Inflammatory macrophage (primary cell): Measurements from ENCODE around the gene RBP3.

Experiments
- DNase-seq, 2 donors: peaks; one replicate each; pipeline ENCODE4 v3.0.0-alpha.2; 2020 to 2022
- total RNA-seq, 18 experiments: gene quantifications; one replicate each; lab custom pipeline; 2026; ENCODE audit warnings: mixed read lengths in 6 of 18, inconsistent platforms in 2 of 18; lab: John Stamatoyannopoulos, UW

The RBP3 gene
- total RNA-seq = 0 to 0.09 (median 0) reads per million in 18 experiments

- DNase-seq = no peak
These were observed at the start of gene RBP3 for GRCh38 chr10:47348138-47348651. TSS of gene RBP3 (plus strand) at chr10:47348363. CDS start at chr10:47348485, 122 bp downstream.

GRCh38 chr10:47298715-47299114, 49.4 kb upstream of the RBP3 start:
- DNase-seq = no peak

- DNase-seq = no peak
These were observed 48.3 kb upstream of the RBP3 start, which contains the start of gene GDF10 for GRCh38 chr10:47299611-47300428. TSS of gene GDF10 (plus strand) at chr10:47300197. CDS start at chr10:47300652, 455 bp downstream.

GRCh38 chr10:47300429-47300931, 47.7 kb upstream of the RBP3 start:
- no peak for DNase-seq

GRCh38 chr10:47301833-47302232, 46.3 kb upstream of the RBP3 start:
- DNase-seq = no peak

- DNase-seq = no peak
These were observed 45.1 kb upstream of the RBP3 start for GRCh38 chr10:47303105-47303504.

GRCh38 chr10:47303866-47304265, 44.3 kb upstream of the RBP3 start:
- no peak for DNase-seq

GRCh38 chr10:47305566-47305965, 42.6 kb upstream of the RBP3 start:
- DNase-seq = no peak

- DNase-seq = no peak
These were observed 41.6 kb upstream of the RBP3 start for GRCh38 chr10:47306387-47307210.

- DNase-seq = no peak
These were observed 40.8 kb upstream of the RBP3 start for GRCh38 chr10:47307381-47307780.

GRCh38 chr10:47308775-47309174, 39.4 kb upstream of the RBP3 start:
- DNase-seq = no peak

- DNase-seq = peak in 1 of 2 donors; percentile 6
These were observed 38.6 kb upstream of the RBP3 start for GRCh38 chr10:47309408-47310089.

GRCh38 chr10:47310090-47310505, 38.1 kb upstream of the RBP3 start:
- no peak for DNase-seq

- no peak for DNase-seq
These were observed 36.8 kb upstream of the RBP3 start for GRCh38 chr10:47311193-47311931.

GRCh38 chr10:47311932-47312662, 36.1 kb upstream of the RBP3 start:
- DNase-seq = peak; percentile 74 to 86

GRCh38 chr10:47312663-47312995, 35.5 kb upstream of the RBP3 start:
- DNase-seq = no peak

GRCh38 chr10:47314416-47314970, 33.7 kb upstream of the RBP3 start:
- no peak for DNase-seq

- DNase-seq = no peak
These were observed 32.7 kb upstream of the RBP3 start for GRCh38 chr10:47315421-47315820.

GRCh38 chr10:47316131-47316530, 32.0 kb upstream of the RBP3 start:
- DNase-seq = no peak

- no peak for DNase-seq
These were observed 30.9 kb upstream of the RBP3 start for GRCh38 chr10:47317251-47317650.

- no peak for DNase-seq
These were observed 29.5 kb upstream of the RBP3 start for GRCh38 chr10:47318706-47319105.
